Colonic mucosa (tissue), 4 donors: ENCODE data around the gene ESPNL. TPM values are rescaled to one million over a fixed set of nuclear protein-coding genes. Genes with fewer than 3 reads are reported as not detected.

Source experiments
- DNase-seq: peaks from one replicate; pipeline ENCODE4 v3.0.0-alpha.2; 2020
- H3K27ac ChIP-seq: fragments of 200-600 bp; one replicate; pipeline ENCODE4 v1.8.0; 2021
- H3K27me3 ChIP-seq: fragments of 200-600 bp; one replicate; pipeline ENCODE4 v1.8.0; 2021
- H3K36me3 ChIP-seq: fragments of 200-600 bp; one replicate; pipeline ENCODE4 v1.8.0; 2021
- H3K4me1 ChIP-seq: fragments of 200-600 bp; one replicate; pipeline ENCODE4 v1.8.0; 2021; ENCODE audit warnings: mild to moderate bottlenecking
- H3K4me3 ChIP-seq: fragments of 200-600 bp; one replicate; pipeline ENCODE4 v1.8.0; 2021
- H3K9ac ChIP-seq, 2 donors: one replicate each; pipeline ENCODE4 v1.7.0; 2013; ENCODE audit warnings: control low read depth in 2 of 2, low read depth in 2 of 2, low read length in 2 of 2
- H3K9me3 ChIP-seq: fragments of 200-600 bp; one replicate; pipeline ENCODE4 v1.8.0; 2021
- intact Hi-C: fragments of 100-400 bp; cut with DNase I; formaldehyde crosslinking; loops from one replicate; pipeline ENCODE4 v1.14.1; 2022
- total RNA-seq, 2 donors: library from RNA; stranded (reverse); fragmentation: NEBNext Ultra II Directional in 1 of 2; extraction: Animal tissue kit (Norgen Biotek cat#: 25700) in 1 of 2; gene quantifications; one replicate each; pipeline ENCODE4 v1.2.1, GENCODE V29; 2021
- TF ChIP-seq, protein P1 (sequence below): fragments of 200-600 bp; IDR thresholded peaks from one replicate; pipeline ENCODE4 v1.8.0; 2022; ENCODE audit warnings: antibody characterized with exemption, mild to moderate bottlenecking
- donor health status: healthy.
- donor health status: DM: no; HTN: no; CAD: no.
- donor health status: DM: no; HTN: no; CAD: no.

ESPNL gene
- total RNA-seq, 2 donors from 2014 or later: 0.08 to 0.12 TPM

DNA sequence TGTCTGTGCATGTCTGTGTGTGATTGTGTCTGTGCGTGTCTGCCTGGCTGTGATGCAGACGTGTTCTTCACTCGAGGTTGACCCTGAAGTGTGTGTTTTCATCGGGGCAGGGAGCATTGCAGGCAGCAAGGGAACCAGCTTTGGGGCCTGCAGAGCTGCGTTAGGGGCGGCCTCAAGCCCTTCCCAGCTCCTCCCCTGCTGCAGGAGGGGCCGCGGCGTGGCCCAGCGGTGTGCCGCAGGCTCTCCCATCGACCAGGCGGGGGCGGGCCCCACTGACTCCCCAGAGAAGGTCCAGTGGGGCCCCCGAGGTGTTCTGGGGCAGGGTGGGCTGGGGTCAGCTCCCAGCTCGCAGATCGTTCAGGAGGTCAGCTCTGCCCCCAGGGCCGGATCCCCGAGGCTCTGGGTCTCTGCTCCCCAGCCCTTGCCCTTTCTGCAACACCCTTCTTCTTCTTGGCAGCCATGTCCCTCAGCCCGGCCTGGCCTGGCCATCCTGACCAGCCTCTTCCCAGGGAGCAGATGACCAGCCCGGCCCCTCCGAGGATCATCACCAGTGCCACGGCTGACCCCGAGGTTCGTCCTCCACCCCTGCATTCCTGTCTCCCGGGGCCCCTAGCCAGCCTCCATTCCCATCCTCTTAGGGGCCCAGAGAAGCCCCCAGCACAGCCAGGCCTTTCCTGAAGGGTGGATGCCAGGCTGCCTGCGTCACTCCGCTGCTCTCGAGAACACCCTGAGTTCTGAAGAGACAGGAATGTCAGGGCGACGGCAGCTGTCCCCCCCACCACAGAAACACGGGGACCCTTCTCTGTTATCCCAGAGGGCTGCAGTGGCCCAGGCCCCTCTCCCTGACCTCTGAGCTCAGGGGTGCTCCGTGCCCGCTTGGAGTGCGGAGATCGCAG lies 27.3 kb downstream of the ESPNL start:
- no peaks in the 10 kb centered on the region for H3K4me1 ChIP-seq
- H3K4me3 ChIP-seq: no peak overlapping the region
- H3K36me3 ChIP-seq: no peaks in the 10 kb centered on the region
- DNase-seq: no peak
- no peaks in the 10 kb centered on the region for H3K9me3 ChIP-seq
- TF ChIP-seq, protein P1, sequence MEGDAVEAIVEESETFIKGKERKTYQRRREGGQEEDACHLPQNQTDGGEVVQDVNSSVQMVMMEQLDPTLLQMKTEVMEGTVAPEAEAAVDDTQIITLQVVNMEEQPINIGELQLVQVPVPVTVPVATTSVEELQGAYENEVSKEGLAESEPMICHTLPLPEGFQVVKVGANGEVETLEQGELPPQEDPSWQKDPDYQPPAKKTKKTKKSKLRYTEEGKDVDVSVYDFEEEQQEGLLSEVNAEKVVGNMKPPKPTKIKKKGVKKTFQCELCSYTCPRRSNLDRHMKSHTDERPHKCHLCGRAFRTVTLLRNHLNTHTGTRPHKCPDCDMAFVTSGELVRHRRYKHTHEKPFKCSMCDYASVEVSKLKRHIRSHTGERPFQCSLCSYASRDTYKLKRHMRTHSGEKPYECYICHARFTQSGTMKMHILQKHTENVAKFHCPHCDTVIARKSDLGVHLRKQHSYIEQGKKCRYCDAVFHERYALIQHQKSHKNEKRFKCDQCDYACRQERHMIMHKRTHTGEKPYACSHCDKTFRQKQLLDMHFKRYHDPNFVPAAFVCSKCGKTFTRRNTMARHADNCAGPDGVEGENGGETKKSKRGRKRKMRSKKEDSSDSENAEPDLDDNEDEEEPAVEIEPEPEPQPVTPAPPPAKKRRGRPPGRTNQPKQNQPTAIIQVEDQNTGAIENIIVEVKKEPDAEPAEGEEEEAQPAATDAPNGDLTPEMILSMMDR: no peak
- H3K27ac ChIP-seq: no peak overlapping the region
- intact Hi-C loops: no loop called here
- H3K27me3 ChIP-seq: no peaks in the 10 kb centered on the region
- H3K9ac ChIP-seq: no peak overlapping the region

DNA sequence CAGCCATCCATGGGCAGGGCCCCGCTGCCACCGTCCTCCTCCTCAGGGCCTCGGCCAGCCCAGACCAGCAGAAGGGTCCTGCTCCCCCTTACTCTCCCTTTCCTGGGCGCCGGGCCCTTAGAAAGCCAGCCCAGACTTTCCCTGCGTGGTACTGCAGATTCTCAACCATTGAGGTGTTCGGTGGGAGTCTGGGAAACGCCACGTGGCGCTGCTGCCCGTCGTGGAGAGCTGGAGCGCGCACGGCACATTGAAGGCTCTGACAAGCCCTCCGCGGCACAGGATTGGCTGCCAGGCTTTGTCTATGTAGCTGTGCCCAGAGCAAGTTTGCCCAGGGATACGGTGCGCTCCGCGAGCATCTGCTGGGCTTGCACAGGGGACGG lies 27.9 kb downstream of the ESPNL start:
- Histone ChIP-seq H3K27ac (no peak overlapping the region), H3K27me3 (no peaks in the 10 kb centered on the region), H3K9ac (no peak overlapping the region), H3K4me1 (no peaks in the 10 kb centered on the region), H3K36me3 (no peaks in the 10 kb centered on the region), H3K4me3 (no peak overlapping the region), H3K9me3 (no peaks in the 10 kb centered on the region)
- DNase-seq: no peak
- TF ChIP-seq, protein P1: no peak
- intact Hi-C loops: no loop called here

- H3K27ac ChIP-seq: no peak overlapping the region
- intact Hi-C loops: no loop called here
- no peak overlapping the region for H3K4me3 ChIP-seq
- TF ChIP-seq, protein P1: no peak
- no peaks in the 10 kb centered on the region for H3K9me3 ChIP-seq
- no peak overlapping the region for H3K9ac ChIP-seq
- no peak for DNase-seq
- no peaks in the 10 kb centered on the region for H3K36me3 ChIP-seq
- no peaks in the 10 kb centered on the region for H3K4me1 ChIP-seq
- no peaks in the 10 kb centered on the region for H3K27me3 ChIP-seq
Observed at GRCh38 chr2:238128534-238129001, 28.4 kb downstream of the ESPNL start.

DNA sequence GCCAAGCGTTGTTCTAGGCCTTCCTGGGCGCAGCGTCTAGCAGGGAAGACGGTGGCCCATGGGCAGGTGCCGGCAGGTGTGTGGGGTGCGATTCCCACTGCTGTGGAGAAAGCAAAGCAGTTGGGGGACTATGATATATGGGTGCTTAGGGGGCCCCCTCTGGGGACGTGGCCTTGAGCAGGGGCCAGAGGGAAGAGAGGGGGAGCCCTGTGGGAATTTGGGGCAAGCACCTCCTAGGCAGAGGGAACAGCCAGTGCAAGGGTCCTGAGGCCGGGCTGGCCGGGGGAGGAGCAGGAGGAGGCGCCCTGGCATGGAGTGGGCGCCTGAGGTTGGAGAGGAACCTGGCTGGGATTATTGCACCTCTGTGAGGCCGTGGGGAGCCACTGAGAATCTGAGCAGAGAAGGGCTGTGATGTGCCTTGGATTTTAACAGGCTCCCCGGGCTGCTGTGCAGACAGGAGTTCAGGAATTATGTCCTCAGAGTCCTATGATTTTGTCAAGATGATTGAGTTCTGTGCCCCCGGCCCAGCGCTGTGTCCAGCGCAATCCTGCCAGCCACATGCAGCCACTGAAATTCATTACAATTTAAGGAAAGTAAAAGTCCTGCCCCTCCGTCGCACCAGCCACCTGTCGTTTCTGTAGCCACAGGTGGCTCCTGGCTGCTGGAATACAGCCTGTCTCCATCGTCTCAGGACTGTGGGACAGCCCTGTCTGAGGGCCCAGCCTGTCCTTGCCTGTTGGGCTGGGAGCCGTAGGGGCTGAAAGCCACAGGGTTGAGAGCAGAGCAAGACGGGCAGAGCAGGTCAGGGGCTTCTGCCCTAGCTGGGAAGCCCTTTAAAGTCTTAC lies 29.2 kb downstream of the ESPNL start:
- no peak for DNase-seq
- H3K9ac ChIP-seq: no peak overlapping the region

DNA sequence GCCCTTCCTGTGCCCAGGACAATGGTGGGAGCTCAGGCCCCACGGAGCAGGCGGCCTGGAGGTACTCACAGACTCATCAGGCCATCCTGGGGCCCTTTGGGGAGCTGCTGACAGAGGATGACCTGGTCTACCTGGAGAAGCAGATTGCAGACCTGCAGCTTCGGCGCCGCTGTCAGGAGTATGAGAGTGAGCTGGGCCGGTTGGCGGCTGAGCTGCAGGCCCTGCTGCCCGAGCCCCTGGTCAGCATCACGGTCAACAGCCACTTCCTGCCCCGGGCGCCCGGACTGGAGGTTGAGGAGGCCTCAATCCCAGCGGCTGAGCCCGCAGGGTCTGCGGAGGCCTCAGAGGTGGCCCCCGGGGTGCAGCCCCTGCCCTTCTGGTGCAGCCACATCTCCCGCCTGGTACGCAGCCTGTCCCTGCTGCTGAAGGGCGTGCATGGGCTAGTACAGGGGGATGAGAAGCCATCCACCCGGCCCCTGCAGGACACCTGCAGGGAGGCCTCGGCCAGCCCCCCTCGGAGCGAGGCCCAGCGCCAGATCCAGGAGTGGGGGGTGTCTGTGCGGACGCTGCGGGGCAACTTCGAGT lies 30.1 kb downstream of the ESPNL start:
- no peak for DNase-seq

More for the DNA sequence above, 29.2 kb downstream of the ESPNL start:
- Histone ChIP-seq H3K27me3 (no peaks in the 10 kb centered on the region), H3K36me3 (no peaks in the 10 kb centered on the region), H3K4me1 (no peaks in the 10 kb centered on the region), H3K9me3 (no peaks in the 10 kb centered on the region), H3K4me3 (no peak overlapping the region), H3K27ac (no peak overlapping the region)
- TF ChIP-seq, protein P1: no peak
- intact Hi-C loops: no loop called here

More for the DNA sequence above, 30.1 kb downstream of the ESPNL start:
- Histone ChIP-seq H3K36me3 (no peaks in the 10 kb centered on the region), H3K27ac (no peak overlapping the region), H3K27me3 (no peaks in the 10 kb centered on the region), H3K9ac (no peak overlapping the region), H3K9me3 (no peaks in the 10 kb centered on the region), H3K4me3 (no peak overlapping the region), H3K4me1 (no peaks in the 10 kb centered on the region)
- TF ChIP-seq, protein P1: no peak
- intact Hi-C loops: no loop called here
